PFSK-1 (cell line): Measurements from ENCODE around the gene ARHGEF12.

Experiments used
- FOXP2 ChIP-seq: optimal IDR thresholded peaks from 2 replicates; pipeline ENCODE3; 2011; ENCODE audit warnings: borderline replicate concordance, control low read depth, inconsistent platforms; ENCODE audit not compliant: insufficient read depth; ENCODE audit errors: extremely low read length, extremely low read depth
- POLR2AphosphoS5 ChIP-seq: IDR thresholded peaks from 2 replicates; pipeline ENCODE4 v1.6.1; 2012; ENCODE audit warnings: low read depth, mild to moderate bottlenecking, control low read depth, low read length, moderate library complexity
- SIN3A ChIP-seq: IDR thresholded peaks from 2 replicates; pipeline ENCODE4 v1.6.1; 2012; ENCODE audit warnings: mild to moderate bottlenecking, low read length, moderate library complexity, borderline replicate concordance; ENCODE audit not compliant: insufficient read depth
- TAF1 ChIP-seq: IDR thresholded peaks from 2 replicates; pipeline ENCODE4 v1.6.1; 2012; ENCODE audit warnings: low read length, control low read depth, borderline replicate concordance; ENCODE audit not compliant: insufficient read depth
- TF ChIP-seq, protein P1 (sequence below), 2 experiments: IDR thresholded peaks; 2 replicates each; pipeline versions ENCODE4 v1.6.1 to v1.8.0; 2011 to 2012; ENCODE audit warnings: low read depth in 2 of 2, low read length in 2 of 2, control low read depth in 1 of 2, inconsistent platforms in 1 of 2, mild to moderate bottlenecking in 1 of 2, moderate library complexity in 1 of 2; ENCODE audit not compliant: insufficient read depth in 1 of 2

ARHGEF12 gene

DNA sequence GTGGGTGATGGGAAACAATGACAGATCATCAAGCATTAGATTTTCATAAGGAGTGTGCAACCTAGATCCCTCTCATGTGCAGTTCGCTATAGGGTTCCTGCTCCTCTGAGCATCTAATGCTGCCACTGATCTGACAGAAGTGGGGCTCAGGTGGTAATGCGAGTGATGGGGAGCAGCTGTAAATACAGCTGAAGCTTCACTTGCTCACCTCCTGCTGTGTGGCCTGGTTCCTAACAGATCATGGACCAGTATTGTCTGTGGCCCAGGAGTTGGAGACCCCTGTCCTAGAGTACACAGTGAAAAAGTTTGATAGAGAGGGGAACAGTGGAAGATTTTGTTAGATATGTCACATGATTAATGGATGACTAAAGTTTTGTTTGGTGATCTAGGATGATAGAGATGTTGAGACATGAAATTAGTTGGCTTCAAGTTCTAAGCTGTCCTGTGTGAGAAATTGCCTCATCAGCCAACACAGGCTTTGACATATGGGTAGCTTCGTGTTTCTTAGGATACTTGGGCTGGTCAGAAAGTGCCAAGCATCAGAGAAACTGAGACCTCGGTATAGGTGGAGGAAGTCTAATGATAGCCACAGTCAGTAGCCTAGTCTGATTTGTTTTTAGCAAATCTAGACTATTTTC lies 47.4 kb downstream of the ARHGEF12 start:
- TF ChIP-seq, protein P1, sequence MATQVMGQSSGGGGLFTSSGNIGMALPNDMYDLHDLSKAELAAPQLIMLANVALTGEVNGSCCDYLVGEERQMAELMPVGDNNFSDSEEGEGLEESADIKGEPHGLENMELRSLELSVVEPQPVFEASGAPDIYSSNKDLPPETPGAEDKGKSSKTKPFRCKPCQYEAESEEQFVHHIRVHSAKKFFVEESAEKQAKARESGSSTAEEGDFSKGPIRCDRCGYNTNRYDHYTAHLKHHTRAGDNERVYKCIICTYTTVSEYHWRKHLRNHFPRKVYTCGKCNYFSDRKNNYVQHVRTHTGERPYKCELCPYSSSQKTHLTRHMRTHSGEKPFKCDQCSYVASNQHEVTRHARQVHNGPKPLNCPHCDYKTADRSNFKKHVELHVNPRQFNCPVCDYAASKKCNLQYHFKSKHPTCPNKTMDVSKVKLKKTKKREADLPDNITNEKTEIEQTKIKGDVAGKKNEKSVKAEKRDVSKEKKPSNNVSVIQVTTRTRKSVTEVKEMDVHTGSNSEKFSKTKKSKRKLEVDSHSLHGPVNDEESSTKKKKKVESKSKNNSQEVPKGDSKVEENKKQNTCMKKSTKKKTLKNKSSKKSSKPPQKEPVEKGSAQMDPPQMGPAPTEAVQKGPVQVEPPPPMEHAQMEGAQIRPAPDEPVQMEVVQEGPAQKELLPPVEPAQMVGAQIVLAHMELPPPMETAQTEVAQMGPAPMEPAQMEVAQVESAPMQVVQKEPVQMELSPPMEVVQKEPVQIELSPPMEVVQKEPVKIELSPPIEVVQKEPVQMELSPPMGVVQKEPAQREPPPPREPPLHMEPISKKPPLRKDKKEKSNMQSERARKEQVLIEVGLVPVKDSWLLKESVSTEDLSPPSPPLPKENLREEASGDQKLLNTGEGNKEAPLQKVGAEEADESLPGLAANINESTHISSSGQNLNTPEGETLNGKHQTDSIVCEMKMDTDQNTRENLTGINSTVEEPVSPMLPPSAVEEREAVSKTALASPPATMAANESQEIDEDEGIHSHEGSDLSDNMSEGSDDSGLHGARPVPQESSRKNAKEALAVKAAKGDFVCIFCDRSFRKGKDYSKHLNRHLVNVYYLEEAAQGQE (IDR thresholded peaks at IDR 0.05; ENCODE audit: insufficient read depth in 1 of 2, low read depth in 2 of 2, low read length in 2 of 2) = no peak
- no peak for TF ChIP-seq POLR2AphosphoS5
- no peak for TF ChIP-seq FOXP2
- TF ChIP-seq SIN3A = no peak
- TF ChIP-seq TAF1 = no peak

GRCh38 chr11:120384476-120384875 lies 48.3 kb downstream of the ARHGEF12 start:
- TF ChIP-seq SIN3A = no peak
- no peak for TF ChIP-seq POLR2AphosphoS5

DNA sequence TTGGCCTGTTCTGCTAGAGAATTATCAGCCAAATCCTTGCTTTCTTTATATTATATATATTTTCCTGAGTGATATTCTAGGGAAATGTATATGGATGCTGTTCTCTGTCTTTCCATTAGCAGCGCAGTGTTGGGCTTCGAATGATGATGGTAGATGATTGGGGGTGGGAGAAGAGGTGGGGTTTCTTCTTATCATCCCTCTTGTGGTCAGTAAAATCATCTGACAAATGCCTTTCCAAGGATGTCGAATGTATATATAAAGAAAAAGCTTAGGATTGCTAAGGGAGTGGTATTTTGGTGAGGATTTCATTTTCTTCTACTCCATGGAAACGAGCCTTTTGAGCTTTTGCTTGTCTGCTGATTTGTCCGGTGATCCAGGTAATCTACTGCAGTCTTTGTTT lies 48.9 kb downstream of the ARHGEF12 start:
- TF ChIP-seq TAF1 = no peak
- no peak for TF ChIP-seq POLR2AphosphoS5
- no peak for TF ChIP-seq SIN3A
- no peak for TF ChIP-seq FOXP2
- TF ChIP-seq, protein P1 (IDR thresholded peaks at IDR 0.05; ENCODE audit: insufficient read depth in 1 of 2, low read depth in 2 of 2, low read length in 2 of 2) = no peak

DNA sequence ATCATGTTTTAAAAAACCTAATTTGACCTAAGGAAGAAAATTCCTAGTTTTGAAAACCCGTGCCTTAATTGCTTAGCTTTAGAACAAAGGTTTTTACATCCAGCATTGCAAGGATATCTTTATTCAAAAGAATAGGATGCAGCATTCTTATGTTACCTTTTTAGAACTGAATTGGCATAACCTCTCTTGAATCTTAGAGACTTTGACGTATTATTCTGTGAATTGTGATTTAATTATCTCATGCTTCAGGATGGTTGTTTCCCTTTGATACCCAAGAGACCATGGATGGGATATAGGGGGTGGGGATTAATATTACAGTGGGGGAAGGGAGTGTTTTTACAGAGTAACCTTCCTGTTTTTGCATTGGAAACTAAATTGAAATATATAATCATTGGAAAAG lies 49.4 kb downstream of the ARHGEF12 start:
- TF ChIP-seq TAF1 = no peak
- TF ChIP-seq, protein P1 (IDR thresholded peaks at IDR 0.05; ENCODE audit: insufficient read depth in 1 of 2, low read depth in 2 of 2, low read length in 2 of 2) = no peak
- TF ChIP-seq POLR2AphosphoS5 = no peak
- no peak for TF ChIP-seq FOXP2

- TF ChIP-seq, protein P1 (IDR thresholded peaks at IDR 0.05; ENCODE audit: insufficient read depth in 1 of 2, low read depth in 2 of 2, low read length in 2 of 2) = no peak
- no peak for TF ChIP-seq FOXP2
- TF ChIP-seq POLR2AphosphoS5 = no peak
- no peak for TF ChIP-seq TAF1
- TF ChIP-seq SIN3A = no peak
Measured at GRCh38 chr11:120386318-120386717, 50.1 kb downstream of the ARHGEF12 start.
